Tibial nerve (tissue), 4 donors: Measurements from ENCODE around the gene LYPD6B.

Source experiments
- EP300 ChIP-seq, 2 donors: sonication (generic); formaldehyde crosslinking; IDR thresholded peaks; one replicate each; pipeline ENCODE4 v1.6.1; 2017; ENCODE audit warnings: antibody characterized with exemption in 2 of 2, mild to moderate bottlenecking in 1 of 2
- POLR2A ChIP-seq, 2 donors: fragments of 450-650 bp; IDR thresholded peaks; one replicate each; pipeline ENCODE4 v1.6.1; 2017; ENCODE audit warnings: antibody characterized with exemption in 2 of 2, mild to moderate bottlenecking in 2 of 2, moderate library complexity in 2 of 2
- TF ChIP-seq, protein P1 (sequence below), 5 experiments: fragments of 200-600 bp in 3 of 5; fragments of 450-650 bp in 2 of 5; sonication (generic) in 3 of 5; IDR thresholded peaks; one replicate each; pipeline ENCODE4 v1.5.1; 2016 to 2019; ENCODE audit warnings: antibody characterized with exemption in 5 of 5, mild to moderate bottlenecking in 3 of 5, moderate library complexity in 2 of 5

DNA sequence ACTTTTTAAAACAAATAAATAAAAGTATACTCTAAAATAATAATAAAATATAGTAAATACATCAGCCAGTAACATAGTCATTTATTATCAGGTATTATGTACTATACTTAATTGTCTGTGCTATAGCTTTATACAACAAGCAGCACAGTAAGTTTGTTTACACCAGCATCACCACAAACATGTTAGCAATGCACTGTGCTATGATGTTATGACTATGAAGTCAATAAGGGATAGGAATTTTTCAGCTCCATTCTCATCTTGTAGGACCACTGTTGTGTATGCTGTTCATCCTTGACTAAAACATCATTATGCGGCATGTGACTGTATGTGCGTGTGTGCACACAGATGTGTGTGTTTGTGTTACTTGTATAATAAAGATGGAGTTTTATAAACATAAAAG is 137.5 kb downstream of the LYPD6B start:
- TF ChIP-seq, protein P1, sequence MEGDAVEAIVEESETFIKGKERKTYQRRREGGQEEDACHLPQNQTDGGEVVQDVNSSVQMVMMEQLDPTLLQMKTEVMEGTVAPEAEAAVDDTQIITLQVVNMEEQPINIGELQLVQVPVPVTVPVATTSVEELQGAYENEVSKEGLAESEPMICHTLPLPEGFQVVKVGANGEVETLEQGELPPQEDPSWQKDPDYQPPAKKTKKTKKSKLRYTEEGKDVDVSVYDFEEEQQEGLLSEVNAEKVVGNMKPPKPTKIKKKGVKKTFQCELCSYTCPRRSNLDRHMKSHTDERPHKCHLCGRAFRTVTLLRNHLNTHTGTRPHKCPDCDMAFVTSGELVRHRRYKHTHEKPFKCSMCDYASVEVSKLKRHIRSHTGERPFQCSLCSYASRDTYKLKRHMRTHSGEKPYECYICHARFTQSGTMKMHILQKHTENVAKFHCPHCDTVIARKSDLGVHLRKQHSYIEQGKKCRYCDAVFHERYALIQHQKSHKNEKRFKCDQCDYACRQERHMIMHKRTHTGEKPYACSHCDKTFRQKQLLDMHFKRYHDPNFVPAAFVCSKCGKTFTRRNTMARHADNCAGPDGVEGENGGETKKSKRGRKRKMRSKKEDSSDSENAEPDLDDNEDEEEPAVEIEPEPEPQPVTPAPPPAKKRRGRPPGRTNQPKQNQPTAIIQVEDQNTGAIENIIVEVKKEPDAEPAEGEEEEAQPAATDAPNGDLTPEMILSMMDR (IDR thresholded peaks at IDR 0.05), result no peak
- no peak for TF ChIP-seq EP300 (IDR thresholded peaks at IDR 0.05)
- TF ChIP-seq POLR2A (IDR thresholded peaks at IDR 0.05), result no peak
